NCI-H2227 (cell line): ENCODE data around the gene RYK.
"Not testable (repeated sequence)": the region's sequence is repeated elsewhere in the genome, so short reads cannot be mapped to it uniquely, and the experiment has no call there.

ENCODE experiments used
- DNase-seq: peaks from one replicate; lab custom pipeline; 2025; ENCODE audit not compliant: unreplicated experiment; lab: John Stamatoyannopoulos, UW

Gene RYK

GRCh38 chr3:134250717-134251220 is at the start of gene RYK:
Gene RYK, minus strand, starts transcription at chr3:134250859. Its CDS starts 205 bp downstream, at chr3:134250654.
- peak; percentile 84 for DNase-seq

DNA sequence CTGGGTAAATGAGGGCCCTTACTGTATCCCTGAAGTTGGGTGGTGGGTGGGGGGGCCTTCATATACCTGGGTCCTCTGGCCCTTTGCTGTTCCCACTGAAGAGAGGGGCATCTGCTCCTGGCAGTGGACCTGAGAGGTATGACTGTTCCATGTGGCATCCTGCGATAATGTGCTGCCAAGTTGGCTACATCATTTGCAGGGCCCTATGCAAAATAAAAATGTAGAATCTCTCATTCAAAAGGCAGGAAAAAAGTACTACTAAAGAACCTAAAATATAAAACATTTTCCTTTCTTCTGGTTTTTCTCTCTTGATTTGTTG is 49.2 kb upstream of the RYK start:
- DNase-seq = no peak

GRCh38 chr3:134299185-134299887 is 48.7 kb upstream of the RYK start:
- DNase-seq = no peak

DNA sequence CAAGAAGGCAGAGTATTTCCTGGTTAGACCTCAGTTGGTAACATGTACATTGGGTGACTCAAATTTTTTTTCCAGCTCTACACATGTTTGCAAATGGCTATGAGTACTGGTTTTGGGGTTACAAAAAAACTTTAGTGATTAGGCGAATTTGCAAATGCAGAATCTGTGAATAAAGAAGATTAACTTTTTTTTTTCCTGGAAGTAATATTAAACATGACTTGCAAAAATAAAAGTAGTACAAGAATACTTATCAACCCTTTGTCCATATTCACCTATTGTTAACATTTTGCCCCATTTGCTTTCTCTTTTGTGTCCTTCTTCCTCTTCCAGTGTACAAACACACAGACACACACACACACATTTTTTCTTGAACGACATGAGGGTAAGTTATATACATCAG is 47.6 kb upstream of the RYK start:
- no peak for DNase-seq

GRCh38 chr3:134296616-134297015 is 46.0 kb upstream of the RYK start:
- DNase-seq = no peak

DNA sequence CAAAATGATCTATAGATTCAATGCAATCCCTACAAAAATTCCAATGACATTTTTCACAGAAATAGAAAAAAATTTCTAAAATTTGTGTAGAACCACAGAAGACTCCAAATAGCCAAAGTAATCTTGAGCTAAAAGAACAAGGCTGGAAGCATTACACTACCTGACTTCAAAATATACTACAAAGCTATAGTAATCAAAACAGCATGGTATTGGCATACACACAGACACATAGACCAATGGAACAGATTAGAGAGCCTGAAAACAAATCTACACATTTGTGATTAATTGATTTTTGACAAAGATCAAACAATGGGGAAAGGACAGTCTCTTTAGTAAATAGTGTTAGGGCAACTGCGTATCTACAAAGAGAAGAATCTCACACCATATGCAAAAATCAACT is 45.3 kb upstream of the RYK start:
- DNase-seq = no peak

- no peak for DNase-seq
Measured at GRCh38 chr3:134294302-134295280, 43.9 kb upstream of the RYK start.

- no peak for DNase-seq
Measured at GRCh38 chr3:134291319-134292254, 40.9 kb upstream of the RYK start.

GRCh38 chr3:134287512-134287911 is 36.9 kb upstream of the RYK start:
- DNase-seq = no peak

DNA sequence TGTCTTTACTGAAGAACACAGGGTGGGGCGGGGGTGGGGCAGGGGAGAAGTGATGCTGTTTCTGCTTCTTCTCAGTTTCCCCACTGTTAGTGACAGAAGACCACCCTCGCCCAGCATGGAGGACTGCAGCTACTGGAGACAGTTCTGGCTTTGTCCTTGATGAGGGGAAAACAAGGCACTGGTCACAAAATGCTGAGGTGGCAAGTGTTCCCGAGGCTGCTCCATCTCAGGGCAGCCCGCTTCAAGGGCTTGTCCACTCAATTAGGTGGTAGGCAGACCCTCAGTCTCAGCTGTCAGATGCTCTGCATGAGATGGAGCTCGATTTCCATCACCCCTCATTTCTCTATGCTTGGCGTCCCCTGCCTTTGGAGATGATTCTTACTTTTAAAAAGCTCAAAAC is 33.8 kb upstream of the RYK start:
- no peak for DNase-seq

- DNase-seq = no peak
Measured at GRCh38 chr3:134282659-134283047, 32.0 kb upstream of the RYK start.

DNA sequence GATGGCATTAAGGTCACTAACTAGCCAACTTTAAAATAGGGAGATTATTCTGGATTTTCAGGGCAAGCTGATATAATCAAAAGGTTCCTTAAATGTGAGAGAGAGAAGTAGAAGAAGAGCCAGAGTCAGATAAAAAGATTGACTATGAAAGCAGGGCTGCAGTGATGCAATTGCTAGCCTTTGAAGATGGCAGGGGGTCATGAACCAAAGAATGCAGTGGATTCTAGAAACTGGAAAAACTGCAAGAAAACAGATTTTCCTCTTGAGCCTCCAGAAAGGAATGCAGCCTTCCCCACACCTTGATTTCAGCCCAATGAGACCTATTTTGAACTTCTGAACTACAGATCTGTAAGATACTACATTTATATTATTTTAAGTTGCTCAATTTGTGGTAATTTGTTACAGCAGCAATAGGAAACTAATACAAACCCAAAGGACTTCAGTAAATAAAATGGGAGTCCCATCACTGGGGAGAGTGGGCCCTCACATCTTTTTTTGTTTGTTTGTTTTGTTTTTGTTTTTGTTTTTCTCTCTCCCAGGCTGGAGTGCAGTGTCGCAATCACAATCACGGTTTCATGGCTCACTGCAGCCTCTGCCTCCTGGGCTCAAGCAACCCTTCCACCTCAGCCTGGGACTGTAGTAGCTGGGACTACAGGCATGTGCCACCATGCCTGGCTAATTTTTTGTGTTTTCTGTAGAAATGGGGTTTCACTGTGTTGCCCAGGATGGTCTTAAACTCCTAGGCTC is 31.4 kb upstream of the RYK start:
- no peak for DNase-seq

- no peak for DNase-seq
Measured at GRCh38 chr3:134279466-134279865, 28.8 kb upstream of the RYK start.

GRCh38 chr3:134277066-134277660 is 26.5 kb upstream of the RYK start:
- no peak for DNase-seq

GRCh38 chr3:134276086-134276485 is 25.4 kb upstream of the RYK start:
- no peak for DNase-seq

DNA sequence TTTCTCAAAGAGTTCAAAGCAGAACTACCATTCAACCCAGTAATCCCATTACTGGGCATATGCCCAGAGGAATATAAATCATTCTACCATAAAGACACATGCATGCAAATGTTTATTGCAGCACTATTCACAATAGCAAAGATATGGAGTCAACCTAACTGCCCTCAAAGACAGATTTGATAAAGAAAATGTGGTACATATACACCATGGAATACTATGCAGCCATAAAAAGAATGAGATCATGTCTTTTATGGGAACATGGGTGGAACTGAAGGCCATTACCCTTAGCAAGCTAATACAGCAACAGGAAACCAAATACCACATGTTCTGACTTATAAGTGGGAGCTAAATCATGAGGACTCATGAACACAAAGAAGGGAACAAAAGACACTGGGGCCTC is 24.5 kb upstream of the RYK start:
- DNase-seq = not testable (repeated sequence)

GRCh38 chr3:134274571-134274970 is 23.9 kb upstream of the RYK start:
- DNase-seq = no peak

DNA sequence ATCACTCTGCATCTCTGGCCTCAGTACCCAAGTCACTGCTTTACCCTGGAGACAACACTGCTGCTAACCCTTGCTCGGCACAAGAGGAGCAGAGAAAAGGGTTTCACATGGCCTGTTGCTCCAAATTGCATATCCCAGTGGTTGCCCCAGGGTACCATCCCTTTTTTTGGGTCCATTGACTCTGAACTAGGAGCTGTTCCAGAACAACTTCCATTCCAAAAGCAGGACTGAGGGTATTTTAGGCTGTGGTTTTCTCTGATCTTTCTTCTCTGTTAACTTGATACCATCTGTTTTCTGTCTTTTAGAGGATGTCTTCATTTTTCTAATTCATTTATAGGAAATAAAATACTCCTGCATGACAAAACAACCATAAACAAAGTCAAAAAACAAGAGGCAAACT is 17.3 kb upstream of the RYK start:
- DNase-seq = no peak

- no peak for DNase-seq
Measured at GRCh38 chr3:134260987-134261386, 10.3 kb upstream of the RYK start.

DNA sequence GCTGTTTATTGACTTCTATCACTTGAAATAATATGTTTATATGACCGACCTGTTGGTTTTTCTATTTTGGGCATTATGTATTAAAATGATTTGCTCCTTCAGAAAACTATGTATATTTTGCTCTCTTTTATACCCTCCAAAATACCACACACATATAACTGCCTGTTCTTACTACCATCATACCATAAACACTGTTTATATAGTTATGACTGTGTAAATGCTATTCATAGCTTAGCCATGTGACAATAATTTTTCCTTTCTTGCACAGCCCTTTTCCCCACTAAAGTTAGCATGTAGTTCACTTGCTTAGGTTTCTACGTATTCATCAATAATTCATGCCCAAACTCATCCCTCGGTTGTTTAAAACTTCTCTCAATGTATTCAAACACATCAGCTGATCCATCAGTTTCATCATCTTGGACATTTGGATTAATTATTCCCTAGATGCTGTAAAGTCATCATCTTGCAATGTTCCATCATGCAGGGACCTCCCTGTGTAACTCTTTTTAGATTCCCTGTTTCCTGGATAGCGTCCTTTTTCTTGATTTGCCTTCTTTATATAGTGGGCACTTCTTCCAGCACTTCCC is 8.2 kb upstream of the RYK start:
- DNase-seq = no peak
